ENCODE measurements around the gene SLC27A5.

DNA sequence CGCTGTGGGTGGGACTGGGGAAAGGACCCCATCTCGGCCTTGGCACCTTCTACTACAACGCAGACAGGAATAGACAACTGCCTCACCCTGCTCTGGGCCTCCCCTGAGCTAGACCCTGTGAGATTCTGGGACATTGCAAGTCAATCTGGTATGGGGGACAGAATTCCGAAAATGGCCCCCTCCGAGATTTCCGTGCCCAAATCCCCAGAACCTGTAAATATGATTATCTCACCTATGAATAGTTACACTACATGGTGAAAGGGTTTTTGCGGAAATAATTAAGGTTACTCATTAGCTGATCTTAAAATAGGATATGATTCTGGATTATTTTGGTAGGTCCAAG lies 8.4 kb upstream of the SLC27A5 start:
- TF ChIP-seq YY1 (IDR thresholded peaks at IDR 0.05; ENCODE audit: low read depth) (no peak), CTCF (IDR thresholded peaks at IDR 0.05) (no peak)

All from SK-N-SH (cell line).